ENCODE data around the gene MIF. TPM values are rescaled to one million over a fixed set of nuclear protein-coding genes. Genes with fewer than 3 reads are reported as not detected.
"Not testable (repeated sequence)": the region's sequence is repeated elsewhere in the genome, so short reads cannot be mapped to it uniquely, and the experiment has no call there.

The MIF gene
- total RNA-seq, 1 experiment from 2014 or later: 512 TPM

DNA sequence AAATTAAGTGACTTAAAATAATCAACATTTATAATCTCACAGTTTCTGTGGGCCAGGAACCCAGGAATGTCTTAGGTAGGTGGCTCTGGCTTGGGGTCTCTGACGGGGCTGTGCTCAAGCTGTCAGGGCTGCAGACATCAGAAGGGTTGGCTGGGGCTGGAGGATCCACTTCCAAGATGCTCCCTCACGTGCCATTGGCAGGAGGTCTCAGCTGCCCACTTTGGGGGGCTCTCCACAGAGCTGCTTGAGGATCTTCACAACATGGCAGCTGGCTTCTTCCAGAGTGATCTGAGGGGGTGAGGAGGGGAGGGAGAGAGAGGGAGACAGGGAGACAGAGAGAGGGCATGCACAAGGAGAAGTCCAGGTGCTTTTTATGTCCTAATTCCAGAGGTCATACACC lies 18.4 kb upstream of the MIF start:
- DNase-seq (ENCODE audit: low read depth): no peak

DNA sequence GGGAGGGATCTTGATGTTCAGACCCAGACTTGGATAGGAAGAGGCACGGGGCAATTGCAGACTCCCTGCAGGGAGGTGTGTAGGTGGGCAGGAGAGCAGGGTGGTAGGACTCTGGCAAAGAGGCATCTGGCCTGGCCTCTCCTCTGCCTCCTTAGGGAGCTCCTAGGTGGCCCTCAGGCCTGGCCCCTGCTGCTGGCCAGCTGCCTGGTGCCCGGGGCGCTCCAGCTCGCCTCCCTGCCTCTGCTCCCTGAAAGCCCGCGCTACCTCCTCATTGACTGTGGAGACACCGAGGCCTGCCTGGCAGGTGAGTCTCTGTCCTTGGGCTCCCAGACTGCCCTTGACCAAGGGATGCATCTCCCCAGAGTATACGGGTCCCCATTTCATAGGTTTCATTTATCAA lies 16.6 kb upstream of the MIF start:
- no peak for DNase-seq (ENCODE audit: low read depth)

DNA sequence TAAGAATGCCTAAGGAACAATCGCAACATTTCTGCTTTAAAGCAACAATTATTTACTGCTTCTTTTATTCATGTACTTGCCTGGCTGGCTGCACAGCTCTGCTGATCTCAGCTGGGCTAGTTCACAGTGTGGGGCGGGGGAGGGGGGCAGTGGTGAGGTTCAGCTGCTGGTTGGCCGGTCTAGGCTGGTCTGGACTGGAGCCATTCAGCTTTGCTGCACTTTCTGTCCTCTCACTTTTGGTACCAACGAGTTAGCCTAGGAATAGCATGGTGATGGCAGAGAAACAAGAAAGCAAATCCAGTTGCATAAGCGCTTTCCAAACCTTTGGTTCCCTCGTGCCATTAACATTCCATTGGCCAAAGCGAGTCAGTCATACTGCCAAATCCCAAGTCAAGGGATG lies 16.0 kb upstream of the MIF start:
- DNase-seq (ENCODE audit: low read depth): no peak

DNA sequence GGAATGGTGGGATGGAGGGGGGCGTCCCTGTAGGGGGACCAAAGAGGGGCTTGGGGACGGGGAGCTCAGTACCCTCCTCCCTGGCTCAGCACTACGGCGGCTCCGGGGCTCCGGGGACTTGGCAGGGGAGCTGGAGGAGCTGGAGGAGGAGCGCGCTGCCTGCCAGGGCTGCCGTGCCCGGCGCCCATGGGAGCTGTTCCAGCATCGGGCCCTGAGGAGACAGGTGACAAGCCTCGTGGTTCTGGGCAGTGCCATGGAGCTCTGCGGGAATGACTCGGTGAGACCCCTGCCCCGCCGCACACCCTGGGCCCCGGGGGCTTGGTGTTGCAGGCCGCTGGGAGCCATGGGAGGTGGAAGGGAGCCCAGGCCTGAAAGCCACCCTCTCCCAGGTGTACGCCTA lies 11.8 kb upstream of the MIF start:
- DNase-seq (ENCODE audit: low read depth): no peak

DNA sequence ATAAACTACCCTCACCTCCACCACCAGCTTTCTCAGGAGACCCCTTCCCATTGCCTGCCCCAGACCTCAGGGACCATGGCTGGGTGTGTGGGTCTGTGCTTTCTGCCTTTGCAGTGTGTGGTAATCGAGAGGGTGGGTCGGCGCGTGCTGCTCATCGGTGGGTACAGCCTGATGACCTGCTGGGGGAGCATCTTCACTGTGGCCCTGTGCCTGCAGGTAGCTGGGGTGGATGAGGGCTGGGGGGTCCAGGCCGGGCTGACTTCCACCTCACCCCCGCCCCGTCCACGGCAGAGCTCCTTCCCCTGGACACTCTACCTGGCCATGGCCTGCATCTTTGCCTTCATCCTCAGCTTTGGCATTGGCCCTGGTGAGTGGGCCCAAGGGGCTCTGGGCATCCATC lies 10.5 kb upstream of the MIF start:
- DNase-seq (ENCODE audit: low read depth): no peak

DNA sequence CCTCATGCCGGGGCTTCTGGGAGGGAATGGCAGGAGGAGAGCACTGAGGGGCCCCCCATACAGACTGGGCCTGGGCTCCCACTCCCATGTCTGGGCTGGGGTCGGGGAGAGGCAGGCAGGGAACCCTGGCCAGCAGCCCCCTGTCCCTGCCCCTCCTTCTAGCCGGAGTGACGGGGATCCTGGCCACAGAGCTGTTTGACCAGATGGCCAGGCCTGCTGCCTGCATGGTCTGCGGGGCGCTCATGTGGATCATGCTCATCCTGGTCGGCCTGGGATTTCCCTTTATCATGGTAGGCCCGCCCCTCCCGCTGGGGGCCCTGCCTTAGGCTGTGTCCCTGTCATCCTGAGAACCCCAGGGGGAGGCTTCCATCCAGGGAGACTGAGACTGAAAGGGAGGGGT lies 10.0 kb upstream of the MIF start:
- DNase-seq (ENCODE audit: low read depth): no peak

DNA sequence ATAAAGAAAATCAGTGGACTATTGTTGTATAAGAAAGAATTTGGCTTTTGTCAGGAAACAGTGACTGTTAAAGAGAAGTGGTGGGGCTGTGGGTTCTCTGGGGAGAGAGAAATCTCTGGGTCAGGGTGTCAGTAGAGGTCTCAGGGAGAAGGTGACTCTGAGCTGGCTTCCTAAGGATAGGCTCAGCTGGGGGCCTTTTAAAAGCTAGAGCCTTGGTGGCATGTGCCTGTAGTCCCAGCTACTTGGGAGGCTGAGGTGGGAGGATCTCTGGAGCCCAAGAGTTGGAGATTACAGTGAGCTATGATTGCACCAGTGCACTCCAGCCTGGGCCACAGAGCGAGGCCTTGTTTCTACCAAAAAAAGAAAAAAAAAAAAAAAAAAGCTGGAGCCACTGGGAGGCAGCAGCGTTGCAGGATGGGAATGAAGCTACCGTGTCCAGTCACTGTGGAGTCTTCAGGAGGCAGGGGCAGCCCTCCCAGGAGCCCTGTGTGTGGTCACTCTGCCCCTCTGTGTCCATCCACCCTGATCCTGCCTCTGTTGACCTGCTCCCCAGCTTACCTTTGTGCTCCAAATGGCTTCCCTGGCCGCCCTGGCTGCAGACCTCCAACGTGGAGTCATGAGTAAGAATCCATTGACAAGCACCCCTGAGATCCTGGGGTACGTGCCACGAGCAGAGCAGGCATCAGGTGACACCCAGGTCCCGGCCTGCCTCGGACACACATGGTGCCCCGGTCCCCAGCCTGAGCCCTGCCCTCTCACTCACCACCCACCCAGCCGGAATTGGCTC lies 5.4 kb upstream of the MIF start:
- DNase-seq (ENCODE audit: low read depth): peak; percentile 58

DNA sequence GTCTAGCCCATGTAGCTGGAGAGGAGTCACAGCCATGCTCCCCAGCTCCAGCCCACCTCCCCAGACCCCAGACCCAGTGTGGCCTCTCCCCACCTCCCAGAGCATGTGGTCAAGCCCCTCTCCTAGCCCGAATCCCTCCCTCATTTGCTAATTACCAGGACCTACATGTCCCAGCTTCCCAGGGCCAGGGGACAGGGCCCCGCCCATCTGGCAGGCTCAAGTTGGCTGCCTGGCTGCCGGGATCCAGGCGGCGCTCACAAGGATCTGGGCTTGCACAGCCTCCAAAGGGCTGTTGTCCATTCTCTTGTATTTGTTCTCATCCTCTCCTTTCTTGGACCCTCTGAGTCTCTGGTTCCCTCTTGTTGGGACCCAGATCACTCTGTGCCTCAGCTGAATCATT lies 4.6 kb upstream of the MIF start:
- DNase-seq (ENCODE audit: low read depth): no peak

DNA sequence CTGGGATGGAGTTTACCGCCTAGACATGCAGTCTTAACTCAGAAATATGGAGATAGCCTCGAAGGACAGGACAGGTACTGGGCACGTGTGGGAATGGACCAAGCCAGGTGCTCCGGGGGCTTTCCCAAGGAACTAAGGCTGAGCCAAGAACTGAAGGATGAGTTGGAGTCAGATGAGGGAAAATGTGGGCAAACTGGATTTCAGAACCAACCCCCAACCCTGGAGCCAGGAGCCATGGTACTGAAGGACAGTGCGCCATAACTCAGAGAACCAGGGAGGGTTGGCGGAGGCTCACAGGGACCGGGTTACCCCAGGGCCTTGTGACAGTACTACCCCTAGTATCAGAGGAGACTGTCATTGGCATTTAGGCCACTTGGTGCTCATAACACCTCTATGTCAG lies 2.5 kb upstream of the MIF start:
- DNase-seq (ENCODE audit: low read depth): no peak

DNA sequence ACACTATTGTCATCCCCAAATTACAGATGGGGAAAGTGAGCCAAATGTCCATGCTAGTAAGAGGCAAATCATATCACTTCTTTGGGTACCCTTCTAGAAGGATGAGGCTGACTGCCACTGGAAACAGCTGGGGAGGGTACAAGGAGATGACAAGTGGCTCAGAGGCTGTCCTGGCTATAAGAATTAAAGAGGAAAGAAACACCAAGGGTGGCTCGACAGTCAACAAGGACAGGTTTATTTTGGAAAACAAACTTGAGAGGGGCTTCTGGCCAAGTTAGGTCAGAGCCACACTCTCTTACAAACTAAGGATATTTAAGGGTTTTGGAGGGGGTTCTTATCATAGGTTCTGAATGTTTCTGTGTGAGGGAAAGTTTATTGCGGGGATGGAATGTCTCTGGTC lies 2.1 kb upstream of the MIF start:
- no peak for DNase-seq (ENCODE audit: low read depth)

DNA sequence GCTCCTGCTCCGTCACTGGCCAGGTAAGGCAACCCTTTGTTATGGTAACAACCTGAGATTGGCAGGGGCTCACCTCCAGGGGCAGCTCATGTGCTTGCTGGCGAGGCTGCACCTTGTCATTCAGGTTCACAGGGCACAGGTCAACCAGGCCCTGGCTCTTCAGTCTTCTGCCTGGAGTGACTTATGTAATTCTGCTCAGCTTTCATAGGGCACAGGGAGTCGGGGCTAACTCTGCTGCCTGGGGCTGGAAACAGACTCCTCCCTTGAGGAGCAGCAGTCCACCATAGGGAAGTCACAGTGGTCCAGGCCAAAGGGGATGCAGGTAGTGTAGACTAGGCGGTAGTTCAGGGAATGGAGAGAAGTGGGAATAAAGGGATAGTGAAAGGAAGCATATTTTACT lies 1.5 kb upstream of the MIF start:
- no peak for DNase-seq (ENCODE audit: low read depth)

DNA sequence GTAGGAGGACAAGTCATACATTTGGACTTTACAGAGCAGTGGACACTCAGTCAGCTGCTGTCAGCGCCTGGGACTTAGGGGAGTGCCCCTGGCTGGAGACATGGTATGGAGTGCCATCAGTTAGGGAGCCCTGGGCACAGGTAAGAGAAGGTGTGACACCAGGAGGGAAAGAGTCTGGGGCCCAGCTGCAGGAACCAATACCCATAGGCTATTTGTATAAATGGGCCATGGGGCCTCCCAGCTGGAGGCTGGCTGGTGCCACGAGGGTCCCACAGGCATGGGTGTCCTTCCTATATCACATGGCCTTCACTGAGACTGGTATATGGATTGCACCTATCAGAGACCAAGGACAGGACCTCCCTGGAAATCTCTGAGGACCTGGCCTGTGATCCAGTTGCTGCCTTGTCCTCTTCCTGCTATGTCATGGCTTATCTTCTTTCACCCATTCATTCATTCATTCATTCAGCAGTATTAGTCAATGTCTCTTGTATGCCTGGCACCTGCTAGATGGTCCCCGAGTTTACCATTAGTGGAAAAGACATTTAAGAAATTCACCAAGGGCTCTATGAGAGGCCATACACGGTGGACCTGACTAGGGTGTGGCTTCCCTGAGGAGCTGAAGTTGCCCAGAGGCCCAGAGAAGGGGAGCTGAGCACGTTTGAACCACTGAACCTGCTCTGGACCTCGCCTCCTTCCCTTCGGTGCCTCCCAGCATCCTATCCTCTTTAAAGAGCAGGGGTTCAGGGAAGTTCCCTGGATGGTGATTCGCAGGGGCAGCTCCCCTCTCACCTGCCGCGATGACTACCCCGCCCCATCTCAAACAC lies 850 bp upstream of the MIF start:
- DNase-seq (ENCODE audit: low read depth): no peak

DNA sequence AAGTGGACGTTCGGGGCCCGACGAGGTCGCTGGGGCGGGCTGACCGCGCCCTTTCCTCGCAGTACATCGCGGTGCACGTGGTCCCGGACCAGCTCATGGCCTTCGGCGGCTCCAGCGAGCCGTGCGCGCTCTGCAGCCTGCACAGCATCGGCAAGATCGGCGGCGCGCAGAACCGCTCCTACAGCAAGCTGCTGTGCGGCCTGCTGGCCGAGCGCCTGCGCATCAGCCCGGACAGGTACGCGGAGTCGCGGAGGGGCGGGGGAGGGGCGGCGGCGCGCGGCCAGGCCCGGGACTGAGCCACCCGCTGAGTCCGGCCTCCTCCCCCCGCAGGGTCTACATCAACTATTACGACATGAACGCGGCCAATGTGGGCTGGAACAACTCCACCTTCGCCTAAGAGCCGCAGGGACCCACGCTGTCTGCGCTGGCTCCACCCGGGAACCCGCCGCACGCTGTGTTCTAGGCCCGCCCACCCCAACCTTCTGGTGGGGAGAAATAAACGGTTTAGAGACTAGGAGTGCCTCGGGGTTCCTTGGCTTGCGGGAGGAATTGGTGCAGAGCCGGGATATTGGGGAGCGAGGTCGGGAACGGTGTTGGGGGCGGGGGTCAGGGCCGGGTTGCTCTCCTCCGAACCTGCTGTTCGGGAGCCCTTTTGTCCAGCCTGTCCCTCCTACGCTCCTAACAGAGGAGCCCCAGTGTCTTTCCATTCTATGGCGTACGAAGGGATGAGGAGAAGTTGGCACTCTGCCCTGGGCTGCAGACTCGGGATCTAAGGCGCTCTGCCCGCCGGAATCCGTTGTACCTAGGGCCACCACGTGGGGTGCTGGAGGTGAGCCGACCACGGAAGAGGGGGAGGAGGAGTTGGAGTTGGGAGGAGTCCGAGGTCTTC lies 771 bp downstream of the MIF start:
- DNase-seq (ENCODE audit: low read depth): peak; percentile 75

DNA sequence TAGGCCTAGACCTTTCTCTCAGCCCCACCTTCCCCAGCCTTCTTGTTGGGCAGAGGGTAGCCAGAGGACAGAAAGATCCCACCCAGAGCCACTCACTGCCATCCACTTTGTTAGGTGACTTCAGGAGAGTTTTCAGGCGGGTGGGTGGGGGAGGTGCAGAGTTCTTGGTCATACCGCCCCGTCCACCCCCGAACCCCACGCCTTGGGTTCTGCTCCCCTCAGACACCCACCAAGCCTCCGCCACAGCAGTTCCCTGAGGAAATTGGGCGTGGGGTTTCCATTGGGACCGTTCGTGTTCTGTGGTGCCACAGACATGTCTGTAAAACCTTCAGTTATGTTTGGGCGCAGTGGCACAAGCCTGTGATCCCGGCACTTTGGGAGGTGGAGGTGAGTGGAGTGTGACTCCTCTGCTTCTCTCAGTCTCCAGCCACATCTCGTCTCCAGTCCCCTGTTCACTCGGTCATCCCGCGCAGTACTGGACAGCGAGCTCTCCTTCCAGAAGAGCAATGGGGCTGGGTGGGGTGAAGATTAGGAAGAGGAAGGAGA lies 1.5 kb downstream of the MIF start:
- no peak for DNase-seq (ENCODE audit: low read depth)

DNA sequence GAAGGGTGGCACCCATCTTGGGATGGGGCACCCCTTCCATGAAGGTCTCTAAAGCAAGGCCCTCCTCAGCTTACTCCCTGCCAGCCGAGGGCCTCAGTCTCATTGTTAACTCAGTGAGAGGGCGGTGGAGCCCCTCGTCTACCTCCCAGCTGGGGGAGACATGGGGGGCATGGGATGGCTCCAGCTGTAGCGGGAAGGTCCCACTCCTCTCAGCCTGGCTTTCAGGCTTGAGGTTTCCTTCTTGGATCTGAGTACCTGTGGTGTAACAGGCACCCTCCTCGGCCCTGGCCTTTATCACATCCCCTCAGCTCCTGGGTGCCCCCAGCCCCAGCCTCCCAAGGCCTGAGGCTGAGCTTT lies 2.0 kb downstream of the MIF start:
- DNase-seq (ENCODE audit: low read depth): no peak

DNA sequence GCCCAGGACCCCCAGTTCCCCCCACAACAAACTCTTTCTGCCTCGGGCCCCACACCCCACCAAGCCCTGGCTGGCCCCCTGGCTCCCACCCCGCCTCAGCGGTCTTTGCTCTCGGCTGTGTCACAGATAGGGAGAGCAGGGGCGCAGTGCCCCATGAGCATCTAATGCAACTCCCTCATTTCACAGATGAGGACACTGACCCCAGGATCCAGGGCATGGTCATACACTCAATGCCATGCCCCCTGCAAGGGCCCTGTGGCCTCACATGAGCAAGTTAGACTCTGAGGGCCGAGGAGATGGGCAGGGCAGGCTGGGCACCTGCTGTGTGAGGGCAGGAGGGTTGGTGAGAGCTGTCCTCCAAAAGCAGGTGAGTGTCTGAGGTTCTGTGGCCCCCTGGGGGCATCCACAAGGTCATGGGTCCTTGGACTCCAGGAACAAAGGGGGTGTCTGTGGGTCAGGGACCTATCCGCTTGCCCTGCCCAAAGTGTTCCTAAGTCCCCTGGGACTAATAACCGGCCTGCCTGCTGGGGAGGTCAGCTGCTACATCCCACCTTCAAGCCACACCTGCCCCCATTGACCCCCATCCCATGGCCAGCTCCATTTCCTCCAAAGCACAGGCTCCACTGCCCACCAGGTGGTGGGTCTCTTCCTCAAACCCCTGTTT lies 2.5 kb downstream of the MIF start:
- DNase-seq (ENCODE audit: low read depth): no peak

DNA sequence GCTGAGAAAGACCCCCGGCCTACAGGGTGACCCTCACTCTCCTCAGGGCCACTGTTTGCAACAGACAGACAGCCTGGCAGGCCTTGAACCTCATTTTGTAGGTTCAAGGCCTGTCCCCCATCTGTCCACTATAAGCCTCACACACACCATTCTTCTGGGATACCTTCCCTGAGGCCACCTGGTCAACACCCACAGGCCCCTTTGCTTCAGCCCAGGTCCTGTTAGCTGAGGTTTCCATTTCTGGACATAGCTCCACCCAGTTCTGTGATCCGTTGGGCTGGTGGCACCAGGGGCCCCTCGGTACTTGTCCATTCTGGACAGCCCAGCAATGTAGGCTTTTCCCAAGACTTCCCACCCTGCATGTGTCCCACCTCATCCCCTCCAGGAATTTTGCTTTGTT lies 3.1 kb downstream of the MIF start:
- DNase-seq (ENCODE audit: low read depth): no peak

DNA sequence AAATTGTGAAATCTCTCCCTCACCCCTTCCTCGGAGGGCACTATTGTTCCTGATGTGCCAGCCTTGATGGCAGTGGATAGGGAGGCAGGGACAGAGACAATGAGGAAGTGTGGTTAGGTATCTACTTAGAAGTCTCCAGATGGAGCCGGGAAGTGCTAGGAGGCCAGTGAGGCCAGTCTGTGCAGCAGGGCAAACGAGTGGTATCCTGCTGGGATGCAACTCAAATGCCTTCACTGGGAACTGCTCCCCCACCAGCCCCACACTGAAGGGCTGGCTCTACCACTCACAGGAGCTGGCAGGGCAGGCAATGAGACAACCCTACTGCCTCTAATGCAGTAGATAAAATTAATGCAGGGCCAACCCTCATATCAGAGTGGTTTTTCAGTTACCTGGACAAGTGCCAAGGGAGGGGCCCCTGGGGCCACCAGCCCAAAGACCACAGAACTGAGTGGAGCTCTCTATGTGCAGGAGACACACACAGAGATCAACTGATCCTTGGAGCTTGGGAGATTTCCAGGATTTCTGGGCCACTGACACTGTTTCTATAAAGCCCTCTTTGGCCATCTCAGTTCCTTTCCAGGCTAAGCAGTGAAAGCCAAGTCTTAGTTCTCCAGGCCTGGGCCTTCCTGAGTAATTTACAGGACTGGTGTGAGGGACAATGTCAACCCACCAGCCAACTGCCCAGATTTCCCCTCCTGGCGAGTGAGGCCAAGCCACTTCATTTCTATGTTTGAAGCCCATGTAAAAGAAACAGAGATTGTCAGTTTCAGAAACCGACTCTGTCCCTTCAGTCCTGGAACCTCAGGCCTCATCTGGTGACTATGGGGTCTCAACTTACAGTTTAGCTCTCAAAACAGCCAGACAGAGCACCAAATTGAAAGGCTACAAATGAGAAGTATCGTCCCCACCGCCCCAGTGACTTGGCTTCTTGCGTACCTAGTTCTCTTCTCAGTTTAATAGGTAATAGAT lies 4.1 kb downstream of the MIF start:
- DNase-seq (ENCODE audit: low read depth): no peak

DNA sequence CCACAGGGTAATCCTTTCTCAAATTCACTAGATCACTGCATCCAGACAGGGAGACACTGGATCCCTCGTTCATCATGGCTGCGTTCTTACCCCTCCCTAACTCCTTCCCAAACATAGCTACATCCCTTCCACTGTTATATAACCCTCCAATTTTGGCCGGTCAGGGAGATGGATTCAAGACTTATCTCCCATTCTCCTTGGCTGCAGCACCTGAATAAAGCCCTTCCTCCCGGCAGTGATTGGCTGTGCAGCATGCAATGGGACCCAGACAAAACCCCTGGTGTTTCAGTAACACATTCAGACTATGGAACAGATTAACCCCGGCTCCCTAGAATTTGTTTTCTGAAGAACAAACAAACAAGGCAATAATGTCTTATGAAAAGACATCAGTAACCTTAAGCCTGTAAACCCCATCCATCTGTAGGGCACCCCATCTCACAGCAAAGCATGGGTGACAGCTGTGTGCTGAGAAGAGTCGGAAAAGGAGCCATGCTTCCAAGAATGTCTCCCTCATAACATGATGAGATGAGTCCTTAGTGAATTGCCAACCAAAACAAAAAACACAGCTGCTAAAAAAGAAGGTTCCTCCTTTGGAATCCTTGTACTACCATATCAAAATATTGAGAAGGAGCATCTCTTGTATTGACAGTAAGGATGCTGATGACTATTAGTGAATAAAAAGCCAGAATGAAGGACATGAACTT lies 5.0 kb downstream of the MIF start:
- peak; percentile 64 for DNase-seq (ENCODE audit: low read depth)

DNA sequence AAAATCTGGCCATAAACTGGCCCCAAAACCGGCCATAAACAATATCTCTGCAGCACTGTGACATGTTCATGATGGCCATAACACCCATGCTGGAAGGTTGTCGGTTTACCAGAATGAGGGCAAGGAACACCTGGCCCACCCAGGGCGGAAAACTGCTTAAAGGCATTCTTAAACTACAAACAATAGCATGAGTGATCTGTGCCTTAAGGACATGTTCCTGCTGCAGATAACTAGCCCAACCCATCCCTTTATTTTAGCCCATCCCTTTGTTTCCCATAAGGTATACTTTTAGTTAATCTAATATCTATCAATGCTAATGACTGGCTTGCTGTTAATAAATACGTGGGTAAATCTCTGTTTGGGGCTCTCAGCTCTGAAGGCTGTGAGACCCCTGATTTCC lies 6.0 kb downstream of the MIF start:
- not testable (repeated sequence) for DNase-seq (ENCODE audit: low read depth)

All from LHCN-M2 (cell line).